Activated T-helper 9 cell treated with anti-CD3 and anti-CD28 coated beads, Interleukin-2, amount 50 U/mL, for 16 hours (primary cell): ENCODE results near the gene TTC7B.

Experiments used
- DNase-seq: peaks from one replicate; pipeline ENCODE4 v3.0.0-alpha.2; 2020; ENCODE audit warnings: low read depth

The TTC7B gene

GRCh38 chr14:90509403-90509802 lies 306.8 kb downstream of the TTC7B start:
- DNase-seq: no peak

DNA sequence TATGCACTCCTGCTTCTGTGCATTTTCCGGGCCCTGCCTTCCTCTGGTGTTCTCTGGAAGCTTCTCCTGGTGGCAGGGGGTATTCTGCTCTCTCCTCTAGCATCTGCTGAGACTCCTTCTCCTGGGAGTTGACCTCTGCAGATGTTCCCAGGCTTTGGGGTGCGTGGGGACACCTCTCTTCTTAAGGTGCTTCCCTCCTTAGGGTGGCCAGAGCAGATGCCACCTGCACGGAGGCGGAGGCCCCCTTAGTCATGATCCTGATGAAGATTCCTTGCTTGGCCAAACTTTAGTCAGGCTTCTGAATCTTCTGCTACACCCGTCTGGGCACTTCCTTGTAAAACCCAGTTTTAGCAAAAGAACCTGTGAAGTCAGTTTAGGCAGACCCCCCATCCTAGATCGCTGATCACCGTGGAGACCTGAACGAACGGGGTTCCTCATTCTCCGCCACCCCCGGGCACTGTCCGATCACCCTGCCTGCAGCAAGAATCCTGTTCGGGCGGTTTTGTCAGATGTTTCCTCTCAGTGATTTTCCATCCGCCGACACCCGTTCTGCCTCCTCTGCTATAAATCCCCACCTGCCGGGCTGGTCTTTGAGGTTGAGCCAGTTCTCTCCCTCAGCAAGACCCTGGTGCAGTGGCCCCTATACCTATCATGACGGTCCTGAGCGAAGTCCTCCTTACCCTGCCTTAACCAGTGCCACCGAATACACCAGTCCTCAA lies 307.5 kb downstream of the TTC7B start:
- no peak for DNase-seq

- no peak for DNase-seq
Measured at GRCh38 chr14:90508036-90508435, 308.2 kb downstream of the TTC7B start.

- no peak for DNase-seq
Measured at GRCh38 chr14:90507428-90507827, 308.8 kb downstream of the TTC7B start.

GRCh38 chr14:90506748-90507147 lies 309.5 kb downstream of the TTC7B start:
- no peak for DNase-seq

- no peak for DNase-seq
Measured at GRCh38 chr14:90505531-90505930, 310.7 kb downstream of the TTC7B start.

GRCh38 chr14:90504643-90505042 lies 311.6 kb downstream of the TTC7B start:
- DNase-seq: no peak

DNA sequence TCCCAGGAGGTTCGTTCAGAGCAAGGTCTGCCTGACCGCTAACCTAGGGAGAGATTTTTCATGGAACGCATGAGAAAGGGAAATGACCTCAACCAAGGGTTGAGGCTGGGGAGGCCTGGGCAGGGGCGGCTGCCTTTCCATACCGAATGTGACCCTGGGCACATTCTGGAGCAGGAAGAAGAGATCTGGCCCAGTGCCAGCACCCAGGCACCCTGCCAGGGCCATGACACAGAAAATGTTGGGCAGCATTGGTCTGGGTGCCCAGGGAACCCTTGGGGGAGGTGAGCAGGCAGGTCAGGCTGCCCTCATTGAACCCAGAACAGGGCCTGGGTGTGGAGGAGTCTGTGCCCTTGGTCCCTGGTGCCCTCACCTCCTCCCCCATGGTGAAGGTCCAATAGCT lies 312.6 kb downstream of the TTC7B start:
- no peak for DNase-seq

DNA sequence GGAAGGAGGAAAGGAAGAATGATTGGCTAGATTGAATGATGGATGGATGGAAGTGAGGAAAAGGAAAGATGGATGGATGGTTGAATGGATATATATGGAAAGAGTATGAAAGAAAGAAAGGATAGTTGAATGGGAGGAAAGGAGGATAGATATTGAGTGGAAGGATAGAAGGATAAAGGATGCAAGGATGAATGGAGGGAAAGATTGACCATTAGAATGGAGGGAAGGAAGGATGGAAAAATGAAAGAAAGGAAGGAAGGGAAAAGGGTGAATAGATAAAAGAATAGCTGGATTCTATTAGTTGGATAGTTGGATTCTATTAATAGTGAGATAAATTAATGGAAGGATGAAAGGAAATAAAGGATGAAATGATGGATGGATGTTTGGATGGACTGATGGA lies 313.5 kb downstream of the TTC7B start:
- DNase-seq: no peak

GRCh38 chr14:90500665-90501370 lies 315.4 kb downstream of the TTC7B start:
- no peak for DNase-seq

DNA sequence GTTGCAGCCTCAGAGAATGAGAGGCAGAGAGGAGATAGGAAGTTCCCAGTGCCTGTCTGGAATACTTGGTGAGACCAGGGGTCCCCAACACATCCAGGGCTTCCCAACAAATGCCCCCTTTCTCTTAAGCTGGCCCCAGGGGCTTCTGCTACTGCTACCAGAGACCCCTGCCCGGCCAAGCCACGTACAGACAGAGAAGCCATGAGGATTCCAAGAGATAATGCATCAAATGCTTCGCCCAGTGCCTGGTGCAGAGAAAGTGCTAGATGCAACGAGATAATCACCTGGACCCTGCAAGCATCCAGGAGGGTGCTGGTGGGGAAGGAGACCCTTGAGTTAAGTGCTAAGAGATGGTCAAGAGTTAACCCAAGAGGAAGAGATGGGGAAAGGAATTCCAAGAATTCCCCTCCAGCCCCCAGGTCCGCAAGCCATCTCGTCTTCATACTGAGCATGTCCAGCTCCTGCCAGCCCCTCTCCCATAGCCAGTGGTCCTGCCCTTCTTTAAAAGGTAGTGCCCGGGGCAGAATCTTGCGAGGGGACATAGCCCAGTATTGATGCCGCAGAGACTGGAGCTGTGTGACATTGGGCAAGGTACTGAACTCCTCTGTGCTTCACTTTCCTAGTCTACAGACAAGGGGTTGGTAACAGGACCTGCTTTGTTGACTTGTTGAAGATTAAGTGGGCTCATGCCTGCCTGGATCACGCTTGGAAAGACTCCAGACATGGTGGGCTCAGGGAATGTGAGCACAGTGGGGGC lies 316.1 kb downstream of the TTC7B start:
- DNase-seq: no peak

GRCh38 chr14:90499121-90499520 lies 317.1 kb downstream of the TTC7B start:
- no peak for DNase-seq

GRCh38 chr14:90498198-90498597 lies 318.0 kb downstream of the TTC7B start:
- DNase-seq: no peak

GRCh38 chr14:90496379-90496778 lies 319.9 kb downstream of the TTC7B start:
- no peak for DNase-seq

GRCh38 chr14:90495357-90496276 lies 320.6 kb downstream of the TTC7B start:
- no peak for DNase-seq

GRCh38 chr14:90491911-90492531 lies 324.2 kb downstream of the TTC7B start:
- DNase-seq: no peak

- no peak for DNase-seq
Measured at GRCh38 chr14:90491221-90491885, 324.9 kb downstream of the TTC7B start.

GRCh38 chr14:90490720-90491050 lies 325.5 kb downstream of the TTC7B start:
- DNase-seq: no peak

- DNase-seq: no peak
Measured at GRCh38 chr14:90489916-90490719, 326.1 kb downstream of the TTC7B start.

DNA sequence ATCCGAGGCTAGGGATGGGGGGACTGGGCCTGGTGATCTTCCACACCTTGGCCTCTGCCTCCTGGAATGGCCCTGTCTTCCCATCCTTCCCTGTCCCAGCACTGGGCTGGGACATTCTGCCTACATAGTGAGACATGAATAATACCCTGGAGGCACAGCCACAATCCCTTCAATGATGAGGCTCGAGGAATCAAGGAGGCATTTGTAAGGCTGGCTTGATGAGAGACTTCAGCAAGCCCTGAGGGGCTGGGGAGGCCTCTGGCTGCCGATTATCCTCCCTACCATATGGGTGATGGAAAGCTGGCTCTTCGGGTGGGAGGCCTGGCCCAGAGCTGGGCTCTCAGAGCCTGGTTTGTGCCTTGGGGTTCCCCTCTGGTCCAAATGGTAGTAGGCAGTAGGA lies 326.9 kb downstream of the TTC7B start:
- no peak for DNase-seq
